Measurements from ENCODE around the gene ALKBH8.

The ALKBH8 gene

GRCh38 chr11:107549253-107549953 lies 16.1 kb downstream of the ALKBH8 start:
- TF ChIP-seq POLR2AphosphoS5 (IDR thresholded peaks at IDR 0.05; ENCODE audit: low read depth, low read length) (no peak), SIN3A (IDR thresholded peaks at IDR 0.05; ENCODE audit: borderline replicate concordance, insufficient read depth, low read length) (no peak), TAF1 (IDR thresholded peaks at IDR 0.05; ENCODE audit: borderline replicate concordance, insufficient read depth, low read length) (no peak), FOXP2 (optimal IDR thresholded peaks at IDR 0.05; ENCODE audit: borderline replicate concordance, extremely low read depth, extremely low read length, insufficient read depth) (no peak)
- TF ChIP-seq, protein P1, sequence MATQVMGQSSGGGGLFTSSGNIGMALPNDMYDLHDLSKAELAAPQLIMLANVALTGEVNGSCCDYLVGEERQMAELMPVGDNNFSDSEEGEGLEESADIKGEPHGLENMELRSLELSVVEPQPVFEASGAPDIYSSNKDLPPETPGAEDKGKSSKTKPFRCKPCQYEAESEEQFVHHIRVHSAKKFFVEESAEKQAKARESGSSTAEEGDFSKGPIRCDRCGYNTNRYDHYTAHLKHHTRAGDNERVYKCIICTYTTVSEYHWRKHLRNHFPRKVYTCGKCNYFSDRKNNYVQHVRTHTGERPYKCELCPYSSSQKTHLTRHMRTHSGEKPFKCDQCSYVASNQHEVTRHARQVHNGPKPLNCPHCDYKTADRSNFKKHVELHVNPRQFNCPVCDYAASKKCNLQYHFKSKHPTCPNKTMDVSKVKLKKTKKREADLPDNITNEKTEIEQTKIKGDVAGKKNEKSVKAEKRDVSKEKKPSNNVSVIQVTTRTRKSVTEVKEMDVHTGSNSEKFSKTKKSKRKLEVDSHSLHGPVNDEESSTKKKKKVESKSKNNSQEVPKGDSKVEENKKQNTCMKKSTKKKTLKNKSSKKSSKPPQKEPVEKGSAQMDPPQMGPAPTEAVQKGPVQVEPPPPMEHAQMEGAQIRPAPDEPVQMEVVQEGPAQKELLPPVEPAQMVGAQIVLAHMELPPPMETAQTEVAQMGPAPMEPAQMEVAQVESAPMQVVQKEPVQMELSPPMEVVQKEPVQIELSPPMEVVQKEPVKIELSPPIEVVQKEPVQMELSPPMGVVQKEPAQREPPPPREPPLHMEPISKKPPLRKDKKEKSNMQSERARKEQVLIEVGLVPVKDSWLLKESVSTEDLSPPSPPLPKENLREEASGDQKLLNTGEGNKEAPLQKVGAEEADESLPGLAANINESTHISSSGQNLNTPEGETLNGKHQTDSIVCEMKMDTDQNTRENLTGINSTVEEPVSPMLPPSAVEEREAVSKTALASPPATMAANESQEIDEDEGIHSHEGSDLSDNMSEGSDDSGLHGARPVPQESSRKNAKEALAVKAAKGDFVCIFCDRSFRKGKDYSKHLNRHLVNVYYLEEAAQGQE (IDR thresholded peaks at IDR 0.05; ENCODE audit: insufficient read depth in 1 of 2, low read depth in 2 of 2, low read length in 2 of 2), result no peak

DNA sequence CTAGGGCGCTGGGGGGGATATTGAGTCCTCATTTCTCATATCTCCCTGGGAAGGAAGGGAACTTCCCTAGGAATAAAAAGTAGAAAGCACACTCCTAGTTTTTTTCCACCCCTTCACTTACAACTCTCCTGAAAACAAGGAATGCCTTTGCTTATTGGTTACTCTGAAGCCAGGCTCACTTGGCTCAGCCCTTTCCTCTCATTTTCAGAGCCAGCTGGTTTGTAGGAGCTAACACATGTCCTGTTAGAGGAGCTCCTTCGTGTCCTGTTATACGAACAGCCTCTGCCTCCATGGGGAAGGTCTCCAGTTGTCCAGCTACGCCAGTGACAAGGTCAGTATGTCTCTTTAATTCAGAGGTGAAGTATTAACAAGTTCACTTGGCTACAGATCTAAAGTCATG lies 17.6 kb downstream of the ALKBH8 start:
- TF ChIP-seq, protein P1 (IDR thresholded peaks at IDR 0.05; ENCODE audit: insufficient read depth in 1 of 2, low read depth in 2 of 2, low read length in 2 of 2), result no peak
- TF ChIP-seq FOXP2 (optimal IDR thresholded peaks at IDR 0.05; ENCODE audit: borderline replicate concordance, extremely low read depth, extremely low read length, insufficient read depth) (no peak), TAF1 (IDR thresholded peaks at IDR 0.05; ENCODE audit: borderline replicate concordance, insufficient read depth, low read length) (no peak), SIN3A (IDR thresholded peaks at IDR 0.05; ENCODE audit: borderline replicate concordance, insufficient read depth, low read length) (no peak), POLR2AphosphoS5 (IDR thresholded peaks at IDR 0.05; ENCODE audit: low read depth, low read length) (no peak)

DNA sequence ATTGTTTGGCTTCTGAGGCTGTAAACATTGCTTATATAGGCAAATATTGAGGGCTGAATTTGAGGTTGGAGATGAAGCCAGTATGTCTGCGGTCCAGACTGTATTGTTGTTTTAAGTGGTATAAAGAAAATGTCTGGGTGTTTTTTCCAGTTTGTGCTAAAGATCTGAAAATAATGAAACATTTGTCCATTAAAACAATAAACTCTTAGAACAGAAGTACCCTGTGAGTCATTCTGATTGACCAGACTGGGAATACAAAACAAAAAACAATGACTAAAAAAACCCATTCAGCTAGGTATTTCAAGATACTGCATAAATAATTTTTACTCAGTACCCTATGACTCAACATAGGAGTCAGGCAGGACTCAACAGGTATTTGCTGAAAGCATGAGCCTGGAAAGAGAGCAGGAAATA lies 20.4 kb downstream of the ALKBH8 start:
- TF ChIP-seq, protein P1 (IDR thresholded peaks at IDR 0.05; ENCODE audit: insufficient read depth in 1 of 2, low read depth in 2 of 2, low read length in 2 of 2), result no peak
- TF ChIP-seq SIN3A (IDR thresholded peaks at IDR 0.05; ENCODE audit: borderline replicate concordance, insufficient read depth, low read length), result no peak
- TF ChIP-seq TAF1 (IDR thresholded peaks at IDR 0.05; ENCODE audit: borderline replicate concordance, insufficient read depth, low read length), result no peak
- no peak for TF ChIP-seq POLR2AphosphoS5 (IDR thresholded peaks at IDR 0.05; ENCODE audit: low read depth, low read length)
- TF ChIP-seq FOXP2 (optimal IDR thresholded peaks at IDR 0.05; ENCODE audit: borderline replicate concordance, extremely low read depth, extremely low read length, insufficient read depth), result no peak

- no peak for TF ChIP-seq TAF1 (IDR thresholded peaks at IDR 0.05; ENCODE audit: borderline replicate concordance, insufficient read depth, low read length)
- TF ChIP-seq POLR2AphosphoS5 (IDR thresholded peaks at IDR 0.05; ENCODE audit: low read depth, low read length), result no peak
- no peak for TF ChIP-seq FOXP2 (optimal IDR thresholded peaks at IDR 0.05; ENCODE audit: borderline replicate concordance, extremely low read depth, extremely low read length, insufficient read depth)
- no peak for TF ChIP-seq SIN3A (IDR thresholded peaks at IDR 0.05; ENCODE audit: borderline replicate concordance, insufficient read depth, low read length)
- TF ChIP-seq, protein P1 (IDR thresholded peaks at IDR 0.05; ENCODE audit: insufficient read depth in 1 of 2, low read depth in 2 of 2, low read length in 2 of 2), result no peak
These were observed 26.7 kb downstream of the ALKBH8 start for GRCh38 chr11:107538821-107539220.

Measured in PFSK-1 (cell line).